AG04450 (cell line): ENCODE results near the gene NRG2. TPM values are rescaled to one million over a fixed set of nuclear protein-coding genes. Genes with fewer than 3 reads are reported as not detected.

Experiments
- CTCF ChIA-PET: fragments of 300-600, 350-600 bp; formaldehyde crosslinking; extraction: SDS; loops from one replicate; lab custom pipeline; 2022; ENCODE audit warnings: antibody characterized with exemption, inconsistent platforms; lab: Charles Lee
- POLR2A ChIA-PET: fragments of 350-600 bp; formaldehyde crosslinking; extraction: SDS; loops from one replicate; lab custom pipeline; 2021; ENCODE audit warnings: antibody characterized with exemption, inconsistent platforms; lab: Yijun Ruan, JAX
- DNase-seq: peaks from one replicate; pipeline ENCODE4 v3.0.0-alpha.2; 2011; ENCODE audit warnings: low read depth, low spot score
- H3K27ac ChIP-seq: one replicate; pipeline ENCODE4 v1.5.1; 2012; ENCODE audit warnings: low read depth, low read length, control low read depth
- H3K27me3 ChIP-seq: one replicate; pipeline ENCODE4 v1.6.0; 2012; ENCODE audit warnings: low read length; ENCODE audit not compliant: control insufficient read depth, insufficient read depth
- H3K4me3 ChIP-seq: 2 replicates; pipeline ENCODE4 v1.5.1; 2011; ENCODE audit warnings: mild to moderate bottlenecking, low read depth, low read length, control low read depth
- H3K9me3 ChIP-seq: 2 replicates; pipeline ENCODE4 v1.5.1; 2012; ENCODE audit warnings: low read length; ENCODE audit not compliant: control insufficient read depth, insufficient read depth
- polyA plus RNA-seq: library from polyadenylated mRNA; depleted of rRNA; stranded (reverse); fragments of >200 nt; gene quantifications from 2 replicates; pipeline ENCODE4 v1.2.3, GENCODE V29; 2011
- TF ChIP-seq, protein P1 (sequence below): IDR thresholded peaks from 2 replicates; pipeline ENCODE4 v1.5.1; 2011; ENCODE audit warnings: low read depth, low read length, control low read depth, inconsistent platforms

NRG2 gene
- polyA plus RNA-seq, 1 experiment = 0.02 TPM

GRCh38 chr5:139919308-139919707 is 123.8 kb downstream of the NRG2 start:
- H3K27ac ChIP-seq = no peak overlapping the region
- H3K27me3 ChIP-seq = peaks cover 3% of the 10 kb centered on the region
- H3K4me3 ChIP-seq = no peak overlapping the region
- H3K9me3 ChIP-seq = no peaks in the 10 kb centered on the region
- DNase-seq = no peak
- CTCF ChIA-PET = no interaction called here
- POLR2A ChIA-PET = no interaction called here
- TF ChIP-seq, protein P1, sequence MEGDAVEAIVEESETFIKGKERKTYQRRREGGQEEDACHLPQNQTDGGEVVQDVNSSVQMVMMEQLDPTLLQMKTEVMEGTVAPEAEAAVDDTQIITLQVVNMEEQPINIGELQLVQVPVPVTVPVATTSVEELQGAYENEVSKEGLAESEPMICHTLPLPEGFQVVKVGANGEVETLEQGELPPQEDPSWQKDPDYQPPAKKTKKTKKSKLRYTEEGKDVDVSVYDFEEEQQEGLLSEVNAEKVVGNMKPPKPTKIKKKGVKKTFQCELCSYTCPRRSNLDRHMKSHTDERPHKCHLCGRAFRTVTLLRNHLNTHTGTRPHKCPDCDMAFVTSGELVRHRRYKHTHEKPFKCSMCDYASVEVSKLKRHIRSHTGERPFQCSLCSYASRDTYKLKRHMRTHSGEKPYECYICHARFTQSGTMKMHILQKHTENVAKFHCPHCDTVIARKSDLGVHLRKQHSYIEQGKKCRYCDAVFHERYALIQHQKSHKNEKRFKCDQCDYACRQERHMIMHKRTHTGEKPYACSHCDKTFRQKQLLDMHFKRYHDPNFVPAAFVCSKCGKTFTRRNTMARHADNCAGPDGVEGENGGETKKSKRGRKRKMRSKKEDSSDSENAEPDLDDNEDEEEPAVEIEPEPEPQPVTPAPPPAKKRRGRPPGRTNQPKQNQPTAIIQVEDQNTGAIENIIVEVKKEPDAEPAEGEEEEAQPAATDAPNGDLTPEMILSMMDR = no peak

DNA sequence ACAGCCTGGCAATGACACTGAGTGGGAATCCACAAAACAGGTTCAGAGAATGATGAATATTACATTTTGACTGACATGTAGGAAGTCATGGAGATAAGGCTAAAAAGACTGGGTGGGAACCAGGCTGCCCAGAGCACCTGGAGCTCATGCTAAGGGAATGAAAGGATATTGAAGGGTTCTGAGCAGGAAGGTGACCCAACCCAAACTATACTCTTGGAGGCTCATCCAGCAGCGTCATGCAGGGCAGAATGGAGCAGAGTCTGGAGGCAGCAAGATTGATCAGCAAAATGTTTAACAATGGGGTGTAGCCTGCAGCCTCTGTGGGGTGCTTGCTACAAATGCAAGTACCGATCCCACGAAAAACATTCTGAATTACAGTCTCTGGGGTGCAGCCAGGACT is 127.3 kb downstream of the NRG2 start:
- ChIA-PET CTCF (no interaction called here), POLR2A (no interaction called here)
- no peak overlapping the region for H3K27ac ChIP-seq
- peaks cover 8% of the 10 kb centered on the region for H3K27me3 ChIP-seq
- no peak for DNase-seq
- no peaks in the 10 kb centered on the region for H3K9me3 ChIP-seq
- TF ChIP-seq, protein P1 = no peak
- no peak overlapping the region for H3K4me3 ChIP-seq

DNA sequence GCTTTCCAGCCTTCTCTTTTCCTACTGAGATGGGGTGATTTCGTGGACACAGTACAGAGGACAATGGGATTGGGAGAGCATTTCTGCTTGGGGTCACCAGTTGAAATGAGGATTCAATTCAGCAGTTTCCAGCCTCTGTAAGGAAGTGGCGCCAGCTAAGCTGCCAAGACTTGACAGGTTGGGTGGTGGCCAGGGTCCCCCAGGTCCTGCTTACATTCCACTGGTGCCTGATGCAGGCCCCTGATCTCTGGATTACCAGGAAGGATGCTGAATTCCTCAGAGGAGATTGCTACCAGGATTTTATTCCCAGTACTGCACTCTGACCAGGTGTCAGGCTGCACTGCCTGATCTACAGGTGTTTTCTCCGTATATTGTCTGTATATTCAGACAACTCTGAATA is 127.8 kb downstream of the NRG2 start:
- Histone ChIP-seq H3K27ac (no peak overlapping the region), H3K27me3 (peaks cover 8% of the 10 kb centered on the region), H3K9me3 (no peaks in the 10 kb centered on the region), H3K4me3 (no peak overlapping the region)
- ChIA-PET CTCF (no interaction called here), POLR2A (no interaction called here)
- TF ChIP-seq, protein P1 = no peak
- no peak for DNase-seq

- no peak overlapping the region for H3K27ac ChIP-seq
- peaks cover 12% of the 10 kb centered on the region for H3K27me3 ChIP-seq
- H3K4me3 ChIP-seq = no peak overlapping the region
- TF ChIP-seq, protein P1 = no peak
- no peaks in the 10 kb centered on the region for H3K9me3 ChIP-seq
- POLR2A ChIA-PET = no interaction called here
- no peak for DNase-seq
- CTCF ChIA-PET = interaction anchor here (1.3 kb wide), 1 partner anchor 11 kb away, joined by 3 read pairs; no protein-coding TSS in a partner anchor
Observed at GRCh38 chr5:139914218-139914807, 128.8 kb downstream of the NRG2 start.

GRCh38 chr5:139912804-139913203 is 130.3 kb downstream of the NRG2 start:
- no peak overlapping the region for H3K27ac ChIP-seq
- ChIA-PET POLR2A (no interaction called here), CTCF (interaction anchor here (0.5 to 0.8 kb wide), 2 partner anchors 48 to 126 kb away, joined by 3 read pairs; no protein-coding TSS in a partner anchor)
- no peak overlapping the region for H3K4me3 ChIP-seq
- peaks cover 21% of the 10 kb centered on the region for H3K27me3 ChIP-seq
- TF ChIP-seq, protein P1 = no peak
- no peak for DNase-seq
- H3K9me3 ChIP-seq = no peaks in the 10 kb centered on the region
